ENCODE measurements around the gene SCYGR4. TPM values are rescaled to one million over a fixed set of nuclear protein-coding genes. Genes with fewer than 3 reads are reported as not detected.

Gene SCYGR4
- total RNA-seq, 1 donor from 2014 or later = not detected

DNA sequence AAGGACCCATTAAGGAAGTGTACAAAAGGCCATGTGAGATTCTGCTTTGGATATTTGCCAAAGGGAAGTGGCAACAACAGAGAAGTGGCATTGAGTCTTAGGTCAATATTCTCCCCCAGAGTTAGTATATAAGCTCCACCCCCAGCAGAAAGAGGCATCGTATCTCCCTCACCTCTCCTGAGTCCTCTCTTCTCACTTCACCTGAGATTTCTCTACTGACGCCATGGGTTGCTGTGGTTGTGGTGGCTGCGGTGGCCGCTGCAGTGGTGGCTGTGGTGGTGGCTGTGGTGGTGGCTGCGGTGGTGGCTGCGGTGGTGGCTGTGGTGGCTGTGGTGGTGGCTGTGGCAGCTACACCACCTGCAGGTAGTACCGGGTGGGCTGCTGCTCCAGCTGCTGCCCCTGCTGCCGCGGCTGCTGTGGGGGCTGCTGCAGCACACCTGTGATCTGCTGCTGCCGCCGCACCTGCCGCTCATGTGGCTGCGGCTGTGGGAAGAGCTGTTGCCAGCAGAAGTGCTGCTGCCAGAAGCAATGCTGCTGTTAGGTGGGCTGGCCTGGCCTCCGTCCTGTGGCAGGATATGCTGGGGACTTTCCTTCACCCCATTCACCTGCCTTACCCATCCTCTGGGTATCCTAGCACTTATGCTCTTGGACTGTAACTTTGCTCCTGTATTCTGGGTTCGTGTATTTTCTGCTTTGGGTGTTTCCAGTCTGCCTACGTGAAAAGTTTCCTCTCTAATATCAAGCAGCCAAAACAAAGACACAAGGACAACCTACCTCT is 8.5 kb upstream of the SCYGR4 start:
- Histone ChIP-seq H3K9me3 (no peaks in the 10 kb centered on the region), H3K4me3 (no peak overlapping the region), H3K27ac (no peak overlapping the region), H3K36me3 (no peaks in the 10 kb centered on the region), H3K4me1 (no peaks in the 10 kb centered on the region), H3K27me3 (no peaks in the 10 kb centered on the region)
- intact Hi-C loops (cut with DNase I) = no loop called here
- DNase-seq (ENCODE audit: low spot score in 2 of 2) = no peak
- TF ChIP-seq, protein P1, sequence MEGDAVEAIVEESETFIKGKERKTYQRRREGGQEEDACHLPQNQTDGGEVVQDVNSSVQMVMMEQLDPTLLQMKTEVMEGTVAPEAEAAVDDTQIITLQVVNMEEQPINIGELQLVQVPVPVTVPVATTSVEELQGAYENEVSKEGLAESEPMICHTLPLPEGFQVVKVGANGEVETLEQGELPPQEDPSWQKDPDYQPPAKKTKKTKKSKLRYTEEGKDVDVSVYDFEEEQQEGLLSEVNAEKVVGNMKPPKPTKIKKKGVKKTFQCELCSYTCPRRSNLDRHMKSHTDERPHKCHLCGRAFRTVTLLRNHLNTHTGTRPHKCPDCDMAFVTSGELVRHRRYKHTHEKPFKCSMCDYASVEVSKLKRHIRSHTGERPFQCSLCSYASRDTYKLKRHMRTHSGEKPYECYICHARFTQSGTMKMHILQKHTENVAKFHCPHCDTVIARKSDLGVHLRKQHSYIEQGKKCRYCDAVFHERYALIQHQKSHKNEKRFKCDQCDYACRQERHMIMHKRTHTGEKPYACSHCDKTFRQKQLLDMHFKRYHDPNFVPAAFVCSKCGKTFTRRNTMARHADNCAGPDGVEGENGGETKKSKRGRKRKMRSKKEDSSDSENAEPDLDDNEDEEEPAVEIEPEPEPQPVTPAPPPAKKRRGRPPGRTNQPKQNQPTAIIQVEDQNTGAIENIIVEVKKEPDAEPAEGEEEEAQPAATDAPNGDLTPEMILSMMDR (IDR thresholded peaks at IDR 0.05) = no peak

DNA sequence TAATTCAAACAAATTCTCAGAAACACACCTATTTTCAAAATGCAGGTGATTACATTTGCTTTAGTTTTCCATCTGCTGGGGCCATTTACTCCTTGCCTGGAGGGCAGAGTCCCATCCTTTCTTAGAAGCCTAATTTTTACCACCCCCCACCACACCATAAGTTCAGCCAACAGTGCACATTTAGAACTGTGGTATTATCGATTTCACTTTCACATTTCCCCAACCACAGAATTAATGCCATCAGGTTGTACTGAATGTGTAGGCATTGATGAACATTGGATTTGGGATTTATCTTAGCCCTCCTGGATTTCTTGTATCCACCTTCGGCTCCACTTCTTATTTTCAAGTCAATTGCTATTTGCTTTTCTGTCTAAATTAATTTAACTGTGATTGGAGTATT is 7.2 kb upstream of the SCYGR4 start:
- no peak overlapping the region for H3K4me3 ChIP-seq
- no peak for DNase-seq (ENCODE audit: low spot score in 2 of 2)
- no peaks in the 10 kb centered on the region for H3K27me3 ChIP-seq
- intact Hi-C loops (cut with DNase I) = no loop called here
- H3K36me3 ChIP-seq = no peaks in the 10 kb centered on the region
- no peak overlapping the region for H3K27ac ChIP-seq
- no peaks in the 10 kb centered on the region for H3K4me1 ChIP-seq
- TF ChIP-seq, protein P1 (IDR thresholded peaks at IDR 0.05) = no peak
- no peaks in the 10 kb centered on the region for H3K9me3 ChIP-seq

DNA sequence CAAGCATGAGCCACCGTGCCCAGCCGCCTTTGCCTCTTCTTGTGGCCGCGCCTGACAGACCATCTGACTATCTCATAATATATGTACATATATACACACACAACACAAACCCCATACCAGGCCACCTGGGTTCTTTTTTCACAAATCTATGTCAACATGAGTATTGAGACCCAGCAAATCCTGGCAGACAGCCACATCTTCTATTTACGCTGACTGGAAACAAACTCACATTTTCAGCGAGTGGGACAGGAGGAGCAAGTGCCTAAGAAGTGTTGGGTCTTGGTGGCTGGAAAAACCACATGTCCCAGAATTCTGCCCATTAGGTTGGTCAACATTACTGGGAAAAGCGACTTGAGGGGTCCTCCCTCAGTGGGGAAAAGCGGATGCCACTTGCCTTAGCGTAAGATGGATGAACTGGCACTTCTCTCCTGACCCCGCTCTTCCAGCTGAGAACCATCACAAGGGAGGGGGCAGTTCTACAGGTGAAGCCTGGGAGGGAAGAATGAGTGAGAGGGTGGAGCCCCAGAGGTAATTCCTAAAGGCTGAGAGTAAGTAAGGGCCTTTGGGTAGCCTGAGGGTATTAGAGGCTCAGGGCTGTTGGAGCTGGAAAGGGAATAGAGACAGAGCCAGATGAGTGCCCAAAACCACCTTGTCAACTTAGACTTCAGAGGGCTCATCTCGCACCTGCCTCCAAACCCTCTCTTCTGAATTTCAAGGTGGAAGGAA is 4.6 kb upstream of the SCYGR4 start:
- Histone ChIP-seq H3K27ac (no peak overlapping the region), H3K36me3 (no peaks in the 10 kb centered on the region), H3K27me3 (no peaks in the 10 kb centered on the region), H3K4me1 (no peaks in the 10 kb centered on the region), H3K9me3 (no peaks in the 10 kb centered on the region), H3K4me3 (no peak overlapping the region)
- intact Hi-C loops (cut with DNase I) = no loop called here
- TF ChIP-seq, protein P1 (IDR thresholded peaks at IDR 0.05) = no peak
- no peak for DNase-seq (ENCODE audit: low spot score in 2 of 2)

DNA sequence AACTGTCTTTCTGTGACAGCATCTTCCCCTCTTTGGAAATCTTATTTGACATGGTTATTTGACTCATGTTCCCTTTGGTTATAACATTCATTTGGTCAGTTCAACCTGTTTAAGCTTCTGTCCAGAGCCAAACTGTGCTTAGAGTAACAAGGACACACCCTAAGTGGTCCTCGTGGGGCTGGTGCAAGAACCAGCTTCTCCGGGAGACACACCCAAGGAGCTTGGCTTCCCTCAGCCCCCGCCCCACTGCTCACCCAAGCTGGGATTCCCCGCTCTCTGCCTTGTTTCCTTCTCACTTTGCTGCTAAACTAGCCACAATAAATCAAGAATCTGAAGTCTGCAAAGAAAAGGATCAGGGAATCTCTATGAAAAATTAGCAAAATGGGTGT is 4.0 kb upstream of the SCYGR4 start:
- Histone ChIP-seq H3K27ac (no peak overlapping the region), H3K4me3 (no peak overlapping the region), H3K4me1 (no peaks in the 10 kb centered on the region), H3K36me3 (no peaks in the 10 kb centered on the region), H3K9me3 (no peaks in the 10 kb centered on the region), H3K27me3 (no peaks in the 10 kb centered on the region)
- no peak for DNase-seq (ENCODE audit: low spot score in 2 of 2)
- TF ChIP-seq, protein P1 (IDR thresholded peaks at IDR 0.05) = no peak
- intact Hi-C loops (cut with DNase I) = no loop called here

DNA sequence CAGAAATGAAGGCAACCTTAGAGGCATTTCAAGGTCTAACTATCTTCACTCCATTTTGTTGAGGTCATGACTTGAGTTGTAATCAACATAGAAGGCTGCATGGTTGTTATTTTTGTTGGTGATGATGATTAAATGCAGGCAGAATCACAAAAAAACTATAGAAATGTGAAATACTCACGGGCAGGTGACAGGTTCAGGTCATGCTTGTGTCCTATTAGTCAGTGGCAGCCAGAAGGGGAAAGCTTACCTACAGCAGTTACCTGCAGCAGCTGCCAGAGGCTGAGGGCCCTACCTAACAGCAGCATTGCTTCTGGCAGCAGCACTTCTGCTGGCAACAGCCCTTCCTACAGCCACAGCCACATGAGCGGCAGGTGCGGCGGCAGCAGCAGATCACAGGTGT is 3.1 kb upstream of the SCYGR4 start:
- DNase-seq (ENCODE audit: low spot score in 2 of 2) = no peak
- no peak overlapping the region for H3K27ac ChIP-seq
- H3K4me3 ChIP-seq = no peak overlapping the region
- no peaks in the 10 kb centered on the region for H3K36me3 ChIP-seq
- no peaks in the 10 kb centered on the region for H3K27me3 ChIP-seq
- H3K4me1 ChIP-seq = no peaks in the 10 kb centered on the region
- no peaks in the 10 kb centered on the region for H3K9me3 ChIP-seq
- TF ChIP-seq, protein P1 (IDR thresholded peaks at IDR 0.05) = no peak
- intact Hi-C loops (cut with DNase I) = no loop called here
